B cell (primary cell): ENCODE data around the gene PLXNB2. TPM values are rescaled to one million over a fixed set of nuclear protein-coding genes. Genes with fewer than 3 reads are reported as not detected.

Experiments
- ATAC-seq: fragments of 200-7000 bp; cut with Tn5 transposase; one replicate; pipeline ENCODE4 v1.10.0; 2021; ENCODE audit warnings: low read depth, mild to moderate bottlenecking, moderate number of reproducible peaks, moderate library complexity
- CTCF ChIA-PET: fragments of 350-600 bp; sonication (Branson Sonifier 250); formaldehyde crosslinking; loops from one replicate; lab custom pipeline; 2021; ENCODE audit warnings: antibody characterized with exemption, inconsistent platforms; lab: Charles Lee
- POLR2A ChIA-PET: fragments of 350-600 bp; sonication (Branson Sonifier 250); formaldehyde crosslinking; loops from one replicate; lab custom pipeline; 2021; ENCODE audit warnings: antibody characterized with exemption; lab: Charles Lee
- DNase-seq: peaks from one replicate; pipeline ENCODE4 v3.0.0; 2013
- H2AFZ ChIP-seq: 2 replicates; pipeline ENCODE4 v1.6.1; 2012; ENCODE audit warnings: mild to moderate bottlenecking, low read depth, low read length; ENCODE audit not compliant: insufficient read depth, poor library complexity, severe bottlenecking
- H3K27ac ChIP-seq, 2 donors: 1 replicate in 1 of 2; 2 replicates in 1 of 2; pipeline ENCODE4 v1.5.1; 2012 to 2013; ENCODE audit warnings: low read length in 2 of 2, mild to moderate bottlenecking in 2 of 2, moderate library complexity in 1 of 2
- H3K27me3 ChIP-seq, 4 experiments: fragments of 200-600 bp in 1 of 4; sonication (generic) in 1 of 4; replicated peaks in 1 of 4; 1 replicate in 2 of 4; 2 replicates in 2 of 4; pipeline versions ENCODE4 v1.6.1 to v1.7.0; 2013 to 2016; ENCODE audit warnings: low read length in 3 of 4, mild to moderate bottlenecking in 2 of 4, mixed read lengths in 1 of 4, moderate library complexity in 1 of 4; ENCODE audit not compliant: insufficient read depth in 4 of 4, control insufficient read depth in 3 of 4; ENCODE audit errors: control extremely low read depth in 1 of 4
- H3K36me3 ChIP-seq, 2 experiments: replicated peaks in 1 of 2; 1 replicate in 1 of 2; 2 replicates in 1 of 2; pipeline versions ENCODE4 v1.6.1 to v1.7.1; 2013; ENCODE audit warnings: low read length in 1 of 2; ENCODE audit not compliant: insufficient read depth in 2 of 2, control insufficient read depth in 1 of 2; ENCODE audit errors: control extremely low read depth in 1 of 2, extremely low read depth in 1 of 2
- H3K4me1 ChIP-seq, 2 donors: fragments of 200-600 bp in 1 of 2; sonication (generic) in 1 of 2; 1 replicate in 1 of 2; 2 replicates in 1 of 2; pipeline versions ENCODE4 v1.5.1 to v1.6.1; 2013 to 2017; ENCODE audit warnings: low read length in 2 of 2; ENCODE audit not compliant: control insufficient read depth in 2 of 2, insufficient read depth in 2 of 2
- H3K4me2 ChIP-seq: replicated peaks from 2 replicates; pipeline ENCODE3; 2012; ENCODE audit warnings: mild to moderate bottlenecking, low read depth, low read length; ENCODE audit not compliant: poor library complexity, severe bottlenecking
- H3K4me3 ChIP-seq, 5 experiments: fragments of 200-600 bp in 1 of 5; sonication (generic) in 1 of 5; 1 replicate in 3 of 5; 2 replicates in 2 of 5; pipeline versions ENCODE4 v1.5.1 to v1.7.0; 2011 to 2016; ENCODE audit warnings: low read length in 4 of 5, mild to moderate bottlenecking in 4 of 5, low read depth in 2 of 5, control low read depth in 1 of 5, moderate library complexity in 1 of 5; ENCODE audit not compliant: insufficient read depth in 1 of 5; ENCODE audit errors: control extremely low read depth in 1 of 5, extremely low read depth in 1 of 5
- H3K79me2 ChIP-seq: fragments of 200-600 bp; sonication (generic); one replicate; pipeline ENCODE4 v1.6.0; 2016; ENCODE audit warnings: low read length; ENCODE audit not compliant: control insufficient read depth, insufficient read depth
- H3K9ac ChIP-seq: fragments of 200-600 bp; sonication (generic); 2 replicates; pipeline ENCODE4 v1.6.1; 2017; ENCODE audit warnings: mild to moderate bottlenecking, low read length, moderate library complexity
- H3K9me3 ChIP-seq, 3 donors: one replicate each; pipeline versions ENCODE4 v1.6.1 to v1.7.1; 2013; ENCODE audit warnings: low read length in 2 of 3; ENCODE audit not compliant: control insufficient read depth in 2 of 3, insufficient read depth in 1 of 3; ENCODE audit errors: control extremely low read depth in 1 of 3
- H4K20me1 ChIP-seq: 2 replicates; pipeline ENCODE4 v1.6.0; 2012; ENCODE audit warnings: mild to moderate bottlenecking, low read length; ENCODE audit not compliant: insufficient read depth, control insufficient read depth, poor library complexity, severe bottlenecking
- H3K27ac Mint-ChIP-seq: one replicate; pipeline ENCODE4 v1.8.0; 2021; ENCODE audit warnings: mixed read lengths
- H3K27me3 Mint-ChIP-seq: one replicate; pipeline ENCODE4 v1.8.0; 2021; ENCODE audit warnings: mixed read lengths
- H3K4me1 Mint-ChIP-seq: one replicate; pipeline ENCODE4 v1.8.0; 2021; ENCODE audit warnings: mixed read lengths
- H3K4me3 Mint-ChIP-seq: one replicate; pipeline ENCODE4 v1.8.0; 2021; ENCODE audit warnings: mixed read lengths
- H3K9me3 Mint-ChIP-seq: one replicate; pipeline ENCODE4 v1.8.0; 2022; ENCODE audit warnings: mixed read lengths; ENCODE audit not compliant: insufficient read depth
- EZH2 ChIP-seq: IDR thresholded peaks from 2 replicates; pipeline ENCODE4 v1.6.1; 2012; ENCODE audit warnings: borderline replicate concordance, low read depth, mild to moderate bottlenecking, moderate library complexity, low read length; ENCODE audit not compliant: insufficient read depth, poor library complexity, severe bottlenecking
- WGBS: methylation state at CpG from one replicate; pipeline ENCODE4 v1.1.5; 2013; ENCODE audit warnings: missing lambda C conversion rate; ENCODE audit not compliant: insufficient coverage; 5-methylcytosine and 5-hydroxymethylcytosine counted together
- intact Hi-C: fragments of 100-400 bp; cut with micrococcal nuclease; formaldehyde crosslinking; loops from one replicate; pipeline ENCODE4 v1.10.0; 2022
- polyA plus RNA-seq: library from polyadenylated mRNA; depleted of rRNA; stranded (reverse); fragments of >200 nt; gene quantifications from 2 replicates; pipeline ENCODE4 v1.2.3, GENCODE V29; 2012
- total RNA-seq, 2 donors: library from RNA; stranded (reverse); fragments of 120-200 nt in 1 of 2; gene quantifications; 1 replicate in 1 of 2; 2 replicates in 1 of 2; pipeline versions ENCODE4 v1.2.3 to v1.2.4, GENCODE V29; 2013 to 2022
- TF ChIP-seq, protein P1 (sequence below): fragments of 200-600 bp; IDR thresholded peaks from one replicate; pipeline ENCODE4 v1.8.0; 2022; ENCODE audit warnings: antibody characterized with exemption, mild to moderate bottlenecking

PLXNB2 gene
- total and polyA plus RNA-seq, 2 donors (not counting 1 experiment from before 2014, with no cell fraction given): 5.2 to 31.4 TPM

DNA sequence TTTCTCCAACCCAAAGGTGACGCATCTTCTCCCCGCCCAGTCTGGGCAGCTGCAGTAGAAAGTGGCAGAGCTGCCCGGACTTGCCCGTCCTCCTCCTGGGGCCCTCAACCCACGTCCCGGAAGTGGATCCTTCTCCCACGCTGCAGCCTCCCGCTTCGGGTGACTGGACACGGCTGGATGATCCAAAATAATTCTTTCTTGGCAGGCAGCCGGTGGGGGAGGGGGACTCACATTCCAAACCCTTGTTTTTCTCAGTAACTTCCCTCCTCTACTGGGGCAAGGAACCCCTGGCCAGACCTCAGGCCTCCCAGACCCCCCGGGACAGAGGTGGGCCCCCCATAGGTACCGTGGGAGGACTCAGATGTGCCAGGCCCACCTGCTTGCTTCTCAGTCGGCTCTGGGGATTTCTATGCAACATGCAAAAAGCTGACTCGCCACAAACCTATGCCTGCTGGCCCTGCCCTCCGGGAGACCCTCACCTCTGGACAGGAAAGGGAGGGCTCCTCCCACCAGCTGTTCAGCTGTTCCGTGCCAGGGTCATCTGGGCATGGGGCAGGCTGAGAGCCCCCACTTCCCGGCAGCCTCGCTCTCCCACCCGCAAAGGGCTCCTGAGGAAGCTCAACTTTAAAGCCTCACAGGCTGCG is 1.4 kb downstream of the PLXNB2 start:
- Histone ChIP-seq H3K27ac (no peak overlapping the region), H3K4me2 (peak overlapping the region; percentile 95), H3K27me3 (peaks cover 0 to 28% (median 7%) of the 10 kb centered on the region in 4 experiments), H3K9me3 (peaks cover 0 to 5% (median 0%) of the 10 kb centered on the region in 3 donors), H3K4me1 (peaks cover 75 to 81% of the 10 kb centered on the region in 2 donors), H3K4me3 (peak overlapping the region in 2 of 5 experiments; percentile 15 to 47), H3K79me2 (no peaks in the 10 kb centered on the region), H3K9ac (peak overlapping the region; percentile 19), H2AFZ (no peak overlapping the region), H3K36me3 (no peaks in the 10 kb centered on the region), H4K20me1 (no peaks in the 10 kb centered on the region)
- H3K27ac Mint-ChIP-seq: peak overlapping the region; percentile 84
- peak overlapping the region; percentile 84 for H3K4me3 Mint-ChIP-seq
- TF ChIP-seq EZH2: no peak
- TF ChIP-seq, protein P1, sequence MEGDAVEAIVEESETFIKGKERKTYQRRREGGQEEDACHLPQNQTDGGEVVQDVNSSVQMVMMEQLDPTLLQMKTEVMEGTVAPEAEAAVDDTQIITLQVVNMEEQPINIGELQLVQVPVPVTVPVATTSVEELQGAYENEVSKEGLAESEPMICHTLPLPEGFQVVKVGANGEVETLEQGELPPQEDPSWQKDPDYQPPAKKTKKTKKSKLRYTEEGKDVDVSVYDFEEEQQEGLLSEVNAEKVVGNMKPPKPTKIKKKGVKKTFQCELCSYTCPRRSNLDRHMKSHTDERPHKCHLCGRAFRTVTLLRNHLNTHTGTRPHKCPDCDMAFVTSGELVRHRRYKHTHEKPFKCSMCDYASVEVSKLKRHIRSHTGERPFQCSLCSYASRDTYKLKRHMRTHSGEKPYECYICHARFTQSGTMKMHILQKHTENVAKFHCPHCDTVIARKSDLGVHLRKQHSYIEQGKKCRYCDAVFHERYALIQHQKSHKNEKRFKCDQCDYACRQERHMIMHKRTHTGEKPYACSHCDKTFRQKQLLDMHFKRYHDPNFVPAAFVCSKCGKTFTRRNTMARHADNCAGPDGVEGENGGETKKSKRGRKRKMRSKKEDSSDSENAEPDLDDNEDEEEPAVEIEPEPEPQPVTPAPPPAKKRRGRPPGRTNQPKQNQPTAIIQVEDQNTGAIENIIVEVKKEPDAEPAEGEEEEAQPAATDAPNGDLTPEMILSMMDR: no peak
- intact Hi-C loops: loop anchor here (1.0 kb wide), 2 partner anchors 8 to 14 kb away; no protein-coding TSS in a partner anchor
- DNase-seq: peak; percentile 50
- 9% methylated on average over 17 of the region's 21 CpGs for WGBS
- no peaks in the 10 kb centered on the region for H3K9me3 Mint-ChIP-seq
- peaks cover 5% of the 10 kb centered on the region for H3K27me3 Mint-ChIP-seq
- peaks cover 52% of the 10 kb centered on the region for H3K4me1 Mint-ChIP-seq
- POLR2A ChIA-PET: interaction anchor here (0.6 to 7.5 kb wide), 6 partner anchors 10 to 54 kb away, joined by 3 to 61 read pairs (median 6); no protein-coding TSS in a partner anchor
- CTCF ChIA-PET: interaction anchor here (0.7 to 3.1 kb wide), 7 partner anchors 9 to 157 kb away, joined by 3 to 19 read pairs (median 3); no protein-coding TSS in a partner anchor
- ATAC-seq: peak; percentile 22
